Testis (tissue), 2 donors: Measurements from ENCODE around the gene CCR1.

Source experiments
- CTCF ChIP-seq, 3 experiments: fragments of 450-650 bp in 2 of 3; fragments of 200-600 bp in 1 of 3; sonication (generic) in 1 of 3; IDR thresholded peaks; one replicate each; pipeline ENCODE4 v1.5.1; 2016 to 2019; ENCODE audit warnings: antibody characterized with exemption in 3 of 3, mild to moderate bottlenecking in 2 of 3, moderate library complexity in 1 of 3
- POLR2A ChIP-seq: fragments of 450-650 bp; IDR thresholded peaks from one replicate; pipeline ENCODE4 v1.6.1; 2017; ENCODE audit warnings: antibody characterized with exemption, mild to moderate bottlenecking, moderate library complexity

- TF ChIP-seq CTCF (IDR thresholded peaks at IDR 0.05) (no peak), POLR2A (no peak)
Measured at GRCh38 chr3:46214751-46215352, 6.7 kb upstream of the CCR1 start.
